ENCODE measurements around the gene PTPRN2.

PTPRN2 gene

GRCh38 chr7:157795643-157796042 lies 792.0 kb downstream of the PTPRN2 start:
- DNase-seq (ENCODE audit: low read depth in 1 of 2, low spot score in 1 of 2) = no peak

GRCh38 chr7:157795199-157795598 lies 792.4 kb downstream of the PTPRN2 start:
- no peak for DNase-seq (ENCODE audit: low read depth in 1 of 2, low spot score in 1 of 2)

- no peak for DNase-seq (ENCODE audit: low read depth in 1 of 2, low spot score in 1 of 2)
These were observed 792.9 kb downstream of the PTPRN2 start for GRCh38 chr7:157794746-157795065.

- no peak for DNase-seq (ENCODE audit: low read depth in 1 of 2, low spot score in 1 of 2)
These were observed 793.5 kb downstream of the PTPRN2 start for GRCh38 chr7:157793973-157794745.

GRCh38 chr7:157793087-157793353 lies 794.6 kb downstream of the PTPRN2 start:
- DNase-seq (ENCODE audit: low read depth in 1 of 2, low spot score in 1 of 2) = no peak

GRCh38 chr7:157792241-157793086 lies 795.2 kb downstream of the PTPRN2 start:
- no peak for DNase-seq (ENCODE audit: low read depth in 1 of 2, low spot score in 1 of 2)

GRCh38 chr7:157791666-157792065 lies 796.0 kb downstream of the PTPRN2 start:
- no peak for DNase-seq (ENCODE audit: low read depth in 1 of 2, low spot score in 1 of 2)

GRCh38 chr7:157791261-157791660 lies 796.4 kb downstream of the PTPRN2 start:
- DNase-seq (ENCODE audit: low read depth in 1 of 2, low spot score in 1 of 2) = no peak

- no peak for DNase-seq (ENCODE audit: low read depth in 1 of 2, low spot score in 1 of 2)
These were observed 797.7 kb downstream of the PTPRN2 start for GRCh38 chr7:157789942-157790341.

- DNase-seq (ENCODE audit: low read depth in 1 of 2, low spot score in 1 of 2) = no peak
These were observed 798.5 kb downstream of the PTPRN2 start for GRCh38 chr7:157789094-157789493.

GRCh38 chr7:157788573-157788972 lies 799.0 kb downstream of the PTPRN2 start:
- no peak for DNase-seq (ENCODE audit: low read depth in 1 of 2, low spot score in 1 of 2)

GRCh38 chr7:157787275-157787701 lies 800.3 kb downstream of the PTPRN2 start:
- DNase-seq (ENCODE audit: low read depth in 1 of 2, low spot score in 1 of 2) = no peak

GRCh38 chr7:157786375-157787274 lies 801.0 kb downstream of the PTPRN2 start:
- DNase-seq (ENCODE audit: low read depth in 1 of 2, low spot score in 1 of 2) = no peak

GRCh38 chr7:157785486-157786186 lies 802.0 kb downstream of the PTPRN2 start:
- DNase-seq (ENCODE audit: low read depth in 1 of 2, low spot score in 1 of 2) = no peak

- no peak for DNase-seq (ENCODE audit: low read depth in 1 of 2, low spot score in 1 of 2)
These were observed 802.6 kb downstream of the PTPRN2 start for GRCh38 chr7:157784979-157785441.

- DNase-seq (ENCODE audit: low read depth in 1 of 2, low spot score in 1 of 2) = no peak
These were observed 803.4 kb downstream of the PTPRN2 start for GRCh38 chr7:157784041-157784835.

GRCh38 chr7:157782041-157782440 lies 805.6 kb downstream of the PTPRN2 start:
- no peak for DNase-seq (ENCODE audit: low read depth in 1 of 2, low spot score in 1 of 2)

GRCh38 chr7:157780721-157781120 lies 806.9 kb downstream of the PTPRN2 start:
- DNase-seq (ENCODE audit: low read depth in 1 of 2, low spot score in 1 of 2) = no peak

GRCh38 chr7:157780312-157780711 lies 807.3 kb downstream of the PTPRN2 start:
- DNase-seq (ENCODE audit: low read depth in 1 of 2, low spot score in 1 of 2) = no peak

GRCh38 chr7:157779206-157779605 lies 808.4 kb downstream of the PTPRN2 start:
- no peak for DNase-seq (ENCODE audit: low read depth in 1 of 2, low spot score in 1 of 2)
